Natural killer cell treated with Interleukin-12 subunit alpha and Interleukin-12 subunit beta and Interleukin-15 and Interleukin-18, amount 100 ng/mL, for 72 hours (primary cell): ENCODE measurements around the gene C8A. TPM values are rescaled to one million over a fixed set of nuclear protein-coding genes. Genes with fewer than 3 reads are reported as not detected.

Source experiments
- ATAC-seq, 2 donors: fragments of 150-1000 bp; cut with Tn5 transposase in 1 of 2; sonication (Bioruptor Pico), chemical (Tn5 transposase) in 1 of 2; 2 replicates each; pipeline ENCODE4 v1.10.0; 2021
- DNase-seq: peaks from one replicate; pipeline ENCODE4 v3.0.0; 2022; ENCODE audit warnings: low spot score
- H3K27ac Mint-ChIP-seq, 2 donors: 1 replicate in 1 of 2; 2 replicates in 1 of 2; pipeline ENCODE4 v1.8.0; 2022; ENCODE audit warnings: mixed read lengths in 2 of 2, mild to moderate bottlenecking in 1 of 2, moderate library complexity in 1 of 2
- H3K27me3 Mint-ChIP-seq, 2 donors: 1 replicate in 1 of 2; 2 replicates in 1 of 2; pipeline ENCODE4 v1.8.0; 2022; ENCODE audit warnings: mixed read lengths in 2 of 2
- H3K36me3 Mint-ChIP-seq: one replicate; pipeline ENCODE4 v1.8.0; 2022; ENCODE audit warnings: mixed read lengths
- H3K4me1 Mint-ChIP-seq, 2 donors: 1 replicate in 1 of 2; 2 replicates in 1 of 2; pipeline ENCODE4 v1.8.0; 2022; ENCODE audit warnings: low read depth in 2 of 2, mixed read lengths in 2 of 2, mild to moderate bottlenecking in 1 of 2
- H3K4me3 Mint-ChIP-seq: one replicate; pipeline ENCODE4 v1.8.0; 2022; ENCODE audit warnings: mixed read lengths
- H3K9me3 Mint-ChIP-seq: 2 replicates; pipeline ENCODE4 v1.8.0; 2022; ENCODE audit warnings: mixed read lengths
- total RNA-seq, 2 donors: library from RNA; stranded (reverse); gene quantifications; one replicate each; pipeline ENCODE4 v1.2.3, GENCODE V29; 2022

Gene C8A
- not detected for total RNA-seq

DNA sequence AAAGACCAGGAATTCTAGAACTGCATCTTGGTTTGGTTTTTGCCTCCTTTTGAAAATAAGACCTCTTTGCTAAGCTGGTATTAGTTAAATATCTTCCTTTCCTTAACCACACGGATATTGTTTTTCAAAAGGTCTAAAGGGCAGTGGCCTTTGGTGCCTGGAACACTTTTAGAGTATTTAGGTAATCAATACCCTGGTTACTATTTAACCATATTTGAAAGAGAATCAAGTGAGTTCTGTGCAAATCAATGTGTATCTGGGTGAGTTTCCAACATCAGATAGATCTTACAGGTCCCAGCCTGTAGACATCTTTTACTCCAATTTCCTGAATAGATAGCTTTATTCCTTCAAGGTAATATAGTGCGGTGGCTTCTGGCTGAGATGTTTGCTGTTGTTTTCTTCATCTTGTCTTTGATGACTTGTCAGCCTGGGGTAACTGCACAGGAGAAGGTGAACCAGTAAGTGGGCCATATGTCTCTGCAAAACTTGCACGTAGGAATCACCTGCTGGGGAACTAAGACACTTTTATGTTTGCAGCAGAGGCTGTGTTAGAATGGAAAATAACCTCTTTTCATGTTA lies at the start of gene C8A:
TSS of gene C8A (plus strand) at position 277 of the 579 bp plus-strand sequence. CDS start at position 382, 105 bp downstream.
- Mint-ChIP-seq H3K27me3 (peaks cover 11 to 25% of the 10 kb centered on the region in 2 donors), H3K9me3 (no peaks in the 10 kb centered on the region), H3K4me1 (peaks cover 0 to 5% of the 10 kb centered on the region in 2 donors), H3K27ac (no peak within 1 kb of the TSS), H3K4me3 (no peak within 1 kb of the TSS), H3K36me3 (no peaks in the 10 kb centered on the region)
- no peak for ATAC-seq
- no peak for DNase-seq

GRCh38 chr1:56806804-56807203 lies 47.8 kb upstream of the C8A start:
- no peak overlapping the region for H3K27ac Mint-ChIP-seq
- DNase-seq = no peak
- no peak overlapping the region for H3K4me3 Mint-ChIP-seq
- peaks cover 29 to 38% of the 10 kb centered on the region in 2 donors for H3K27me3 Mint-ChIP-seq
- H3K9me3 Mint-ChIP-seq = no peaks in the 10 kb centered on the region
- no peaks in the 10 kb centered on the region for H3K36me3 Mint-ChIP-seq
- no peaks in the 10 kb centered on the region for H3K4me1 Mint-ChIP-seq
- no peak for ATAC-seq

DNA sequence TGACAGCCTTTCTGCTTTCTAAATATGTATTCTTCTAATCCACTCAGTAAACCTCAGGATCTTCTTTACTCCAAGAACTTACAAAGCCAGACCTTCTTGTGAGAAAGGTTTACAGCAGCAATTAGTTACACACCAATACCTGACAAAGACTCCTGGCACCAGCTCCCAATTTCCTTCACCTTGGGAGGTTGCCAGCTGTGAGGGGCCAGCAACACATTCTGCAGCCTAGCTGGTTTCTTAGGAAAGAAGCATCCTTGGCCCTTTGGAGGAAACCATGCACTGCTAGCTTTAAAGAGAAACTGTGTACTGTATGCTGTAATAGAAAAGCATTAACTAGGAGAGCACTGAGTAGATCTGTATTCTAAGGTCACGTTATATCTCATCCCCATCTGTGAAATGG lies 46.2 kb upstream of the C8A start:
- DNase-seq = no peak
- H3K27ac Mint-ChIP-seq = no peak overlapping the region

GRCh38 chr1:56811331-56811730 lies 43.3 kb upstream of the C8A start:
- Mint-ChIP-seq H3K4me3 (no peak overlapping the region), H3K27me3 (peaks cover 34 to 42% of the 10 kb centered on the region in 2 donors), H3K4me1 (no peaks in the 10 kb centered on the region), H3K27ac (no peak overlapping the region), H3K9me3 (no peaks in the 10 kb centered on the region), H3K36me3 (no peaks in the 10 kb centered on the region)
- DNase-seq = no peak
- ATAC-seq = no peak

More for the DNA sequence above, 46.2 kb upstream of the C8A start:
- Mint-ChIP-seq H3K4me3 (no peak overlapping the region), H3K4me1 (no peaks in the 10 kb centered on the region), H3K27me3 (peaks cover 36 to 46% of the 10 kb centered on the region in 2 donors), H3K9me3 (no peaks in the 10 kb centered on the region), H3K36me3 (no peaks in the 10 kb centered on the region)
- no peak for ATAC-seq

DNA sequence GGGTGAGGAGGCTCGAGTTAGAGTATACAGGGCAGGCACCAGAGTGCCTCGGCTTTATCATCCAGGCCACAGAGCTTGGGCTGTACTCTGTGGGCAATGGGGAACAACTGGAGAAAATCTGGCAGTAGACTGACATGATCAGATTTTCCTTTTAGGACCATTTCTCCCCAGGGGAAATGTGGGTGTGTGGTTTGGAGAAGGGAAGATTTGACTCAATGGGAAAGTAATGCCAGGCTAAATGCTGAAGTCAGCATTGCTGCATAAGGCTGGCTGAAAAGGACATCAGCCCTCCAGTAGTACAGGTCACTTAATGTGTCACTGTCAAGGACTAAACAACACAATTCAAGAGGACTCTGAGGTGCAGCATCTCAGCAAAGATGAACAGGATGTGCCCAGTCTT lies 40.4 kb upstream of the C8A start:
- Mint-ChIP-seq H3K9me3 (no peaks in the 10 kb centered on the region), H3K27ac (no peak overlapping the region), H3K4me3 (no peak overlapping the region), H3K27me3 (peaks cover 40 to 61% of the 10 kb centered on the region in 2 donors), H3K4me1 (no peaks in the 10 kb centered on the region), H3K36me3 (no peaks in the 10 kb centered on the region)
- ATAC-seq = peak in 1 of 2 donors; percentile 48
- DNase-seq = no peak

GRCh38 chr1:56816264-56816663 lies 38.3 kb upstream of the C8A start:
- H3K9me3 Mint-ChIP-seq = no peaks in the 10 kb centered on the region
- no peaks in the 10 kb centered on the region for H3K36me3 Mint-ChIP-seq
- no peak overlapping the region for H3K27ac Mint-ChIP-seq
- DNase-seq (no peak), ATAC-seq (no peak)
- no peak overlapping the region for H3K4me3 Mint-ChIP-seq
- peaks cover 26 to 43% of the 10 kb centered on the region in 2 donors for H3K27me3 Mint-ChIP-seq
- no peaks in the 10 kb centered on the region for H3K4me1 Mint-ChIP-seq

DNA sequence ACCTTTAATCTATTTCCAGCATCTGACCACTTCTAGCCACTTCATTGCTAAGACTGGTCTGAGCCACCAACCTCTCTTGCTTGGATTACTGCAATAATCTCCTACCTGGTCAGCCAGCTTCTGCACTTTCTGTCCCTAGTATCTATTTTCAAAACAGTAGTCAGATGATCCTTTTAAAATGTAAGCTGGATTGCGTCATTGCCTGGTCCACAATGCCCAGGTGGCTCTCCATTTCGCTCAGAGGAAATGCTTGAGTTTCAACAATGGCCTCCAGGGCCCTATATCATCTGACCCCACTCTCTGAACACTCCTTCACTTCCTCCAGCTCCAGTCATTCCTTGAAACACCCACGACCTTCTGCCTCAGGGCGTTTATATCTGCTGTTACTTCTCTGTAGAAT lies 37.7 kb upstream of the C8A start:
- ATAC-seq = no peak
- no peaks in the 10 kb centered on the region for H3K36me3 Mint-ChIP-seq

GRCh38 chr1:56817716-56818463 lies 36.7 kb upstream of the C8A start:
- DNase-seq (no peak), ATAC-seq (no peak)
- Mint-ChIP-seq H3K4me3 (no peak overlapping the region), H3K27me3 (peaks cover 22 to 39% of the 10 kb centered on the region in 2 donors), H3K36me3 (no peaks in the 10 kb centered on the region), H3K27ac (no peak overlapping the region), H3K4me1 (no peaks in the 10 kb centered on the region), H3K9me3 (no peaks in the 10 kb centered on the region)

More for the DNA sequence above, 37.7 kb upstream of the C8A start:
- H3K9me3 Mint-ChIP-seq = no peaks in the 10 kb centered on the region
- H3K27ac Mint-ChIP-seq = no peak overlapping the region
- no peak for DNase-seq
- no peak overlapping the region for H3K4me3 Mint-ChIP-seq
- H3K27me3 Mint-ChIP-seq = peaks cover 26 to 43% of the 10 kb centered on the region in 2 donors
- no peaks in the 10 kb centered on the region for H3K4me1 Mint-ChIP-seq

GRCh38 chr1:56819387-56819899 lies 35.2 kb upstream of the C8A start, which contains the start of gene FYB2:
FYB2 (minus strand) TSS chr1:56819404; CDS start chr1:56819290, 114 bp downstream.
- H3K27me3 Mint-ChIP-seq = peaks cover 17 to 35% of the 10 kb centered on the region in 2 donors
- H3K4me1 Mint-ChIP-seq = no peaks in the 10 kb centered on the region
- no peaks in the 10 kb centered on the region for H3K36me3 Mint-ChIP-seq
- H3K4me3 Mint-ChIP-seq = no peak within 1 kb of the TSS
- H3K9me3 Mint-ChIP-seq = no peaks in the 10 kb centered on the region
- no peak for DNase-seq
- no peak for ATAC-seq
- H3K27ac Mint-ChIP-seq = no peak within 1 kb of the TSS

- Mint-ChIP-seq H3K36me3 (no peaks in the 10 kb centered on the region), H3K4me1 (no peaks in the 10 kb centered on the region), H3K9me3 (no peaks in the 10 kb centered on the region), H3K4me3 (no peak overlapping the region), H3K27me3 (peaks cover 14 to 37% of the 10 kb centered on the region in 2 donors), H3K27ac (no peak overlapping the region)
- ATAC-seq (peak; percentile 72 to 79), DNase-seq (peak; percentile 79)
Observed at GRCh38 chr1:56820755-56821461, 33.7 kb upstream of the C8A start.

GRCh38 chr1:56821462-56821797 lies 33.2 kb upstream of the C8A start:
- Mint-ChIP-seq H3K4me3 (no peak overlapping the region), H3K27me3 (peaks cover 18 to 38% of the 10 kb centered on the region in 2 donors), H3K4me1 (no peaks in the 10 kb centered on the region), H3K36me3 (no peaks in the 10 kb centered on the region), H3K9me3 (no peaks in the 10 kb centered on the region), H3K27ac (no peak overlapping the region)
- DNase-seq (no peak), ATAC-seq (no peak)

DNA sequence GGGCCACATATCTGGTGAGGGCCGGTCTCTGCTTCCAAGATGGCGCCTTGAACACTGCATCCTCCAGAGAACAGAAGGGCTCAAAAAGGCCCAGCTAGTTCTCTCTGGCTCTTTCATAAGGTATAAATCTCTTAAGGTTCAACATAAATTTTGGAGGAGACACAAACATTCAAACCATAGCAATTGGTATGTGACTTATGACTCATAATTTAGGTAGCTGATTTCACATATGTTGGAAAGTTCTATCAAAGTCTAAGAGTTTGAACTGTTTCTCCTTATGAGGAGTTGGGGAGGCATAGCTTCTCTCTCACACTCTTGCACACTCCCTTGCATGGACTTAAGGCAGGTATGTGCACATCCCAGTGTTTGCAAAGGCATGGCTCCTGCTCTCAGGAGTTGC lies 30.3 kb upstream of the C8A start:
- H3K36me3 Mint-ChIP-seq = no peaks in the 10 kb centered on the region
- peaks cover 17 to 29% of the 10 kb centered on the region in 2 donors for H3K27me3 Mint-ChIP-seq
- H3K4me3 Mint-ChIP-seq = no peak overlapping the region
- no peaks in the 10 kb centered on the region for H3K9me3 Mint-ChIP-seq
- H3K4me1 Mint-ChIP-seq = no peaks in the 10 kb centered on the region
- DNase-seq (no peak), ATAC-seq (no peak)
- no peak overlapping the region for H3K27ac Mint-ChIP-seq

DNA sequence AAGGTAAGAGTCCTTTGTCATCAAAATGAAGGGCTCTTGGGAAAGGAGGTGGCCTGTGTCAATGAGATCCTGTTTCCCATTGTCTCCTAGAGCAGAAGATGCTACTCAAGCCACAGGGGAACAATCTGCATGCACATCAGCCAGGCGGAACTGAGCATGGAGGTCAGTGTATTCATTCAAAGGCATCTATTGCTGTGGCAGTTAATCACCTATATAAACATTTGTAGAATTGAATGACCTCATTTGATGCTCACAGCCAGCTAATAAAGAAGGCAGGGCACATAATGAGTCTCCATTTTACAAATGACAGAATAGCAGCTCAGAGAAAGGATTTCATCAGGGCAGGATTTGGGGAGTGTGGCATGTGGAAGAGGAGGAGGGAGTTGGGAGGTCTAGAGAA lies 29.7 kb upstream of the C8A start:
- Mint-ChIP-seq H3K4me3 (no peak overlapping the region), H3K36me3 (no peaks in the 10 kb centered on the region), H3K9me3 (no peaks in the 10 kb centered on the region), H3K4me1 (no peaks in the 10 kb centered on the region), H3K27me3 (peaks cover 21 to 35% of the 10 kb centered on the region in 2 donors), H3K27ac (no peak overlapping the region)
- DNase-seq = no peak
- ATAC-seq = no peak

GRCh38 chr1:56825436-56825835 lies 29.2 kb upstream of the C8A start:
- H3K27me3 Mint-ChIP-seq = peaks cover 21 to 35% of the 10 kb centered on the region in 2 donors
- no peaks in the 10 kb centered on the region for H3K4me1 Mint-ChIP-seq
- no peaks in the 10 kb centered on the region for H3K9me3 Mint-ChIP-seq
- H3K4me3 Mint-ChIP-seq = no peak overlapping the region
- no peaks in the 10 kb centered on the region for H3K36me3 Mint-ChIP-seq
- ATAC-seq (no peak), DNase-seq (no peak)
- H3K27ac Mint-ChIP-seq = no peak overlapping the region
